H1 (cell line): Measurements from ENCODE around the gene RDH12. TPM values are rescaled to one million over a fixed set of nuclear protein-coding genes. Genes with fewer than 3 reads are reported as not detected.

Experiments used
- CTCF ChIA-PET: fragments of 300-600 bp; sonication (Branson Sonifier 250); formaldehyde crosslinking; loops from one replicate; lab custom pipeline; 2021; ENCODE audit not compliant: partially characterized antibody; lab: Charles Lee
- POLR2A ChIA-PET: fragments of 300-600 bp; sonication (Branson Sonifier 250); formaldehyde crosslinking; loops from one replicate; lab custom pipeline; 2021; ENCODE audit warnings: inconsistent platforms; ENCODE audit not compliant: partially characterized antibody; lab: Charles Lee
- DNase-seq, 2 experiments: peaks; one replicate each; pipeline versions ENCODE4 v3.0.0 to v3.0.0-alpha.2; 2010 to 2022; ENCODE audit warnings: low spot score in 2 of 2, low read depth in 1 of 2, mixed read lengths in 1 of 2
- FAIRE-seq: peaks from 2 replicates; lab custom pipeline; 2011; peaks lifted over from hg19 to GRCh38; lab: Jason Lieb, UNC
- H2AFZ ChIP-seq: 2 replicates; pipeline ENCODE4 v1.8.1; 2012; ENCODE audit warnings: low read length, inconsistent platforms
- H2AK5ac ChIP-seq: 2 replicates; pipeline ENCODE4 v1.6.1; 2013; ENCODE audit warnings: low read depth, low read length
- H2BK120ac ChIP-seq: replicated peaks from 2 replicates; pipeline ENCODE3; 2013; ENCODE audit warnings: low read depth, low read length, inconsistent platforms
- H2BK12ac ChIP-seq: 2 replicates; pipeline ENCODE4 v1.6.1; 2013; ENCODE audit warnings: low read depth, low read length
- H2BK15ac ChIP-seq: 2 replicates; pipeline ENCODE4 v1.6.1; 2013; ENCODE audit warnings: low read length
- H2BK20ac ChIP-seq: 2 replicates; pipeline ENCODE4 v1.6.1; 2013; ENCODE audit warnings: low read length
- H2BK5ac ChIP-seq: 2 replicates; pipeline ENCODE4 v1.6.1; 2013; ENCODE audit warnings: low read depth, low read length
- H3K14ac ChIP-seq: 2 replicates; pipeline ENCODE4 v1.6.1; 2013; ENCODE audit warnings: inconsistent platforms; ENCODE audit not compliant: insufficient read length
- H3K18ac ChIP-seq: 2 replicates; pipeline ENCODE4 v1.6.1; 2013; ENCODE audit warnings: low read length; ENCODE audit errors: extremely low read depth
- H3K23ac ChIP-seq: 2 replicates; pipeline ENCODE4 v1.6.1; 2013; ENCODE audit warnings: inconsistent platforms; ENCODE audit not compliant: insufficient read length
- H3K23me2 ChIP-seq: 2 replicates; pipeline ENCODE4 v1.6.1; 2013; ENCODE audit warnings: low read depth, low read length
- H3K27ac ChIP-seq: 2 replicates; pipeline ENCODE4 v1.6.1; 2011; ENCODE audit warnings: low read depth, low read length, inconsistent platforms
- H3K27me3 ChIP-seq, 4 experiments: replicated peaks in 1 of 4; 1 replicate in 1 of 4; 2 replicates in 3 of 4; pipeline versions ENCODE4 v1.6.1 to v1.8.1; 2011 to 2013; ENCODE audit warnings: low read length in 3 of 4, mild to moderate bottlenecking in 3 of 4, inconsistent platforms in 2 of 4, mixed read lengths in 2 of 4, moderate library complexity in 1 of 4; ENCODE audit not compliant: control insufficient read depth in 3 of 4, insufficient read depth in 3 of 4; ENCODE audit errors: extremely low read depth in 1 of 4
- H3K36me3 ChIP-seq, 4 experiments: 2 replicates each; pipeline versions ENCODE4 v1.6.1 to v1.8.1; 2011 to 2013; ENCODE audit warnings: mild to moderate bottlenecking in 4 of 4, low read length in 3 of 4, moderate library complexity in 2 of 4, control low read depth in 1 of 4, inconsistent platforms in 1 of 4; ENCODE audit not compliant: insufficient read depth in 4 of 4, control insufficient read depth in 2 of 4
- H3K4ac ChIP-seq: replicated peaks from 2 replicates; pipeline ENCODE3; 2013; ENCODE audit warnings: low read length, low read depth, mixed read lengths, inconsistent platforms; ENCODE audit not compliant: insufficient read length
- H3K4me1 ChIP-seq, 4 experiments: replicated peaks in 1 of 4; 1 replicate in 1 of 4; 2 replicates in 3 of 4; pipeline versions ENCODE4 v1.6.1 to v1.8.1; 2011 to 2013; ENCODE audit warnings: low read length in 3 of 4, inconsistent platforms in 2 of 4, mixed read lengths in 1 of 4; ENCODE audit not compliant: insufficient read depth in 4 of 4, control insufficient read depth in 3 of 4
- H3K4me2 ChIP-seq, 2 experiments: 2 replicates each; pipeline versions ENCODE4 v1.6.1 to v1.8.1; 2011 to 2013; ENCODE audit warnings: low read depth in 2 of 2, low read length in 2 of 2, control low read depth in 1 of 2, inconsistent platforms in 1 of 2, mild to moderate bottlenecking in 1 of 2; ENCODE audit not compliant: insufficient read depth in 1 of 2
- H3K4me3 ChIP-seq, 4 experiments: fragments of 200-600, 300-600 bp in 1 of 4; sonication (generic), shearing (Covaris generic), sonication (Bioruptor Twin) in 1 of 4; 2 replicates each; pipeline versions ENCODE4 v1.5.1 to v1.8.1; 2011 to 2016; ENCODE audit warnings: low read length in 4 of 4, low read depth in 3 of 4, control low read depth in 2 of 4, inconsistent platforms in 2 of 4, mild to moderate bottlenecking in 2 of 4, mixed read lengths in 1 of 4, moderate library complexity in 1 of 4; ENCODE audit not compliant: insufficient read depth in 2 of 4; ENCODE audit errors: extremely low read depth in 1 of 4
- H3K56ac ChIP-seq: replicated peaks from 2 replicates; pipeline ENCODE3; 2013; ENCODE audit warnings: low read depth, mild to moderate bottlenecking, mixed read lengths, low read length, inconsistent platforms; ENCODE audit not compliant: insufficient read length
- H3K79me1 ChIP-seq: 2 replicates; pipeline ENCODE4 v1.6.1; 2013; ENCODE audit warnings: low read depth, low read length, control low read depth
- H3K79me2 ChIP-seq, 2 experiments: 2 replicates each; pipeline versions ENCODE4 v1.6.1 to v1.8.1; 2012 to 2013; ENCODE audit warnings: low read length in 2 of 2, mild to moderate bottlenecking in 2 of 2, inconsistent platforms in 1 of 2; ENCODE audit not compliant: insufficient read depth in 2 of 2, control insufficient read depth in 1 of 2
- H3K9ac ChIP-seq, 4 experiments: replicated peaks in 1 of 4; 1 replicate in 1 of 4; 2 replicates in 3 of 4; pipeline versions ENCODE4 v1.6.1 to v1.8.1; 2011 to 2013; ENCODE audit warnings: low read depth in 3 of 4, low read length in 3 of 4, control low read depth in 2 of 4, mild to moderate bottlenecking in 2 of 4, moderate library complexity in 2 of 4, inconsistent platforms in 1 of 4; ENCODE audit errors: extremely low read depth in 1 of 4
- H3K9me3 ChIP-seq, 2 experiments: 2 replicates each; pipeline versions ENCODE4 v1.6.1 to v1.8.1; 2012 to 2013; ENCODE audit warnings: mild to moderate bottlenecking in 2 of 2, moderate library complexity in 2 of 2, control low read depth in 1 of 2, inconsistent platforms in 1 of 2, low read depth in 1 of 2, low read length in 1 of 2, mixed read lengths in 1 of 2; ENCODE audit not compliant: insufficient read depth in 2 of 2
- H4K20me1 ChIP-seq, 2 experiments: replicated peaks in 1 of 2; 2 replicates each; pipeline versions ENCODE3 to v1.8.1; 2011 to 2013; ENCODE audit warnings: inconsistent platforms in 2 of 2, low read length in 2 of 2, mild to moderate bottlenecking in 1 of 2; ENCODE audit not compliant: insufficient read depth in 2 of 2, control insufficient read depth in 1 of 2
- H4K5ac ChIP-seq: 2 replicates; pipeline ENCODE4 v1.6.1; 2013; ENCODE audit warnings: low read length, low read depth, mixed read lengths, inconsistent platforms; ENCODE audit not compliant: insufficient read length
- H4K8ac ChIP-seq: 2 replicates; pipeline ENCODE4 v1.8.0; 2013; ENCODE audit warnings: mild to moderate bottlenecking, moderate library complexity, low read length, inconsistent platforms; ENCODE audit not compliant: insufficient read depth; ENCODE audit errors: extremely low read depth
- H4K91ac ChIP-seq: replicated peaks from 2 replicates; pipeline ENCODE3; 2013; ENCODE audit warnings: low read length, mixed read lengths, inconsistent platforms; ENCODE audit not compliant: insufficient read length
- CHD1 ChIP-seq: IDR thresholded peaks from 2 replicates; pipeline ENCODE4 v1.6.1; 2012; ENCODE audit warnings: low read depth, low read length, improper control_type of control experiment
- KDM4A ChIP-seq: IDR thresholded peaks from one replicate; pipeline ENCODE4 v1.7.1; 2012; ENCODE audit warnings: low read depth, mild to moderate bottlenecking, moderate library complexity, low read length, inconsistent platforms; ENCODE audit not compliant: severe bottlenecking
- WGBS, 2 experiments: shearing (Covaris generic) in 1 of 2; methylation state at CpG; one replicate each; pipeline versions ENCODE4 v1.1.6 to v1.1.7; 2013 to 2015; ENCODE audit warnings: low lambda C conversion rate in 2 of 2, mixed read lengths in 2 of 2, inconsistent platforms in 1 of 2, low coverage in 1 of 2, missing lambda C conversion rate in 1 of 2; ENCODE audit not compliant: insufficient replicate concordance in 2 of 2, insufficient coverage in 1 of 2, insufficient read length in 1 of 2; ENCODE audit errors: extremely low coverage in 1 of 2, missing lambda C conversion rate in 1 of 2; 5-methylcytosine and 5-hydroxymethylcytosine counted together
- polyA plus RNA-seq, 7 experiments: library from polyadenylated mRNA; depleted of rRNA in 3 of 7; stranded (reverse) in 5 of 7; unstranded in 2 of 7; fragments of >200 nt in 5 of 7; fragments of 200-250 nt in 2 of 7; gene quantifications; 1 replicate in 5 of 7; 2 replicates in 1 of 7; 4 replicates in 1 of 7; pipeline versions ENCODE4 v1.2.1 to v1.2.3, GENCODE V29; 2011 to 2013; ENCODE audit warnings: missing spikeins in 2 of 7, mixed read lengths in 2 of 7
- total RNA-seq: library from RNA; stranded (reverse); fragmentation: NEBNext Ultra II Directional; extraction: Animal tissue kit (Norgen Biotek cat#: 25700); gene quantifications from 2 replicates; pipeline ENCODE4 v1.2.1, GENCODE V29; 2021

The RDH12 gene
- total and polyA plus RNA-seq, 2 of the 8 experiments (the other 6 are each of a cell fraction or from before 2014, with no cell fraction given), result 1.2 to 1.5 TPM

DNA sequence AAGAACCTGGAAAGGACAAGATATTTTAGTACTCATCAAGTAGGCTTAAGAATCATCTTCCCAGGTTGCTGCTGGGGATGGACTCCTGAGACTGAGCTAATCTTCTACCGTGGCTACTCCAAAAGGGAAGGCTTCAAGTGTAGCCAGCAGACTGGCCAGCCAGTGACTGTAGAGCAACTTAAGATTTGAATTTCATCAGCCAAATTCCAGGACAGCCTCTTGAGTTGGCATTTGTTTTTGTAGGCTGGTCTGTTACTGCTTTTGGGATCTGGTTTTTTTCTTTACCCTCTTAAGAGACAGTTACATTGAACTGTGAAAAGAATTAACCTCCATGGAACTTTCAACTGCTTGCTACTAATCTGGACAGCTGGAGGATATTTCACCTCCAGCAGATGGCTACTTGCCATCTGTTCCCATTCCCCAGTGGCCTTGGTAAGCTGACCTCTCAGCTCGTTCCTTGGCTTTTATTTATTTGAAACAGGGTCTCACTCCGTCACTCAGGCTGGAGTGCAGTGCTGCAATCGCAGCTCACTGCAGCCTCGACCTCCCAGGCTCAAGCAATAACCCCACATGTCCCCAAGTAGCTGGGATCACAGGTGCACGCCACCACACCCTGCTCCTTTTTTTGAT, 47.9 kb upstream of the RDH12 start:
- H3K27me3 ChIP-seq, result no peaks in the 10 kb centered on the region
- H3K4ac ChIP-seq, result no peak overlapping the region
- H3K4me3 ChIP-seq, result no peak overlapping the region
- 90% methylated on average over 6 of the region's 6 CpGs; no CpG with 5 or more reads in 1 of the 2 experiments for WGBS, 2 experiments
- POLR2A ChIA-PET, result interaction anchor here (0.7 to 1.8 kb wide), 4 partner anchors 22 to 42 kb away, joined by 3 to 4 read pairs (median 3); partner anchors contain the start of genes ARG2 and RDH11
- H2AFZ ChIP-seq, result no peak overlapping the region
- FAIRE-seq (no peak), DNase-seq (no peak)
- no peak overlapping the region for H2BK12ac ChIP-seq
- H3K4me2 ChIP-seq, result no peak overlapping the region
- CTCF ChIA-PET, result interaction anchor here (0.7 to 5.8 kb wide), 9 partner anchors 10 to 70 kb away, joined by 3 to 34 read pairs (median 4); no protein-coding TSS in a partner anchor
- H2BK15ac ChIP-seq, result no peak overlapping the region
- H2AK5ac ChIP-seq, result no peak overlapping the region
- H4K8ac ChIP-seq, result no peak overlapping the region
- H2BK20ac ChIP-seq, result no peak overlapping the region
- H2BK120ac ChIP-seq, result no peak overlapping the region
- peaks cover 23 to 61% (median 53%) of the 10 kb centered on the region in 4 experiments for H3K36me3 ChIP-seq
- H4K5ac ChIP-seq, result no peak overlapping the region
- TF ChIP-seq CHD1, result no peak
- TF ChIP-seq KDM4A, result no peak
- H3K27ac ChIP-seq, result no peak overlapping the region
- no peaks in the 10 kb centered on the region for H3K23me2 ChIP-seq
- no peak overlapping the region; a peak in 1 of 7 replicates for H3K9ac ChIP-seq
- H3K9me3 ChIP-seq, result no peaks in the 10 kb centered on the region
- no peaks in the 10 kb centered on the region for H3K79me1 ChIP-seq
- H3K18ac ChIP-seq, result no peak overlapping the region
- no peaks in the 10 kb centered on the region for H3K79me2 ChIP-seq
- no peak overlapping the region for H2BK5ac ChIP-seq
- H3K4me1 ChIP-seq, result no peaks in the 10 kb centered on the region
- no peak overlapping the region for H4K91ac ChIP-seq
- H3K23ac ChIP-seq, result no peak overlapping the region
- no peak overlapping the region for H3K56ac ChIP-seq
- H3K14ac ChIP-seq, result no peak overlapping the region
- no peaks in the 10 kb centered on the region for H4K20me1 ChIP-seq
